GM19193 (cell line): ENCODE data around the gene CTSE.

Experiments used
- POLR2A ChIP-seq: IDR thresholded peaks from 4 replicates; pipeline ENCODE4 v1.6.1; 2011; ENCODE audit not compliant: insufficient read depth, insufficient read length; ENCODE audit errors: extremely low read depth

Gene CTSE

GRCh38 chr1:205983925-205984725 is 39.6 kb downstream of the CTSE start:
- TF ChIP-seq POLR2A = no peak

DNA sequence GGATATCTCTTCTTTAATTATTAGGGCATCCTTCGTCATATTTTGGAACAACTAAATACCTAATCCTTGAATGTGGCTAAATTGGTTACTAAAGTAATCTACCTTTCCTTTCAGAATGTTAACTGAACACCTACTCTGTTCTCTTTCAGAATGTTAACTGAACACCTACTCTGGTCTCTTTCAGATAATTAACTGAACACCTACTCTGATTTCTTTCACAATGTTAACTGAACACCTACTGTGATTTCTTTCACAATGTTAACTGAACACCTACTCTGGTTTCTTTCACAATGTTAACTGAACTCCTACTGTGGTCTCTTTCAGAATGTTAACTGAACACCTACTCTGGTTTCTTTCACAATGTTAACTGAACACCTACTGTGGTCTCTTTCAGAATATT is 42.4 kb downstream of the CTSE start:
- TF ChIP-seq POLR2A = no peak

DNA sequence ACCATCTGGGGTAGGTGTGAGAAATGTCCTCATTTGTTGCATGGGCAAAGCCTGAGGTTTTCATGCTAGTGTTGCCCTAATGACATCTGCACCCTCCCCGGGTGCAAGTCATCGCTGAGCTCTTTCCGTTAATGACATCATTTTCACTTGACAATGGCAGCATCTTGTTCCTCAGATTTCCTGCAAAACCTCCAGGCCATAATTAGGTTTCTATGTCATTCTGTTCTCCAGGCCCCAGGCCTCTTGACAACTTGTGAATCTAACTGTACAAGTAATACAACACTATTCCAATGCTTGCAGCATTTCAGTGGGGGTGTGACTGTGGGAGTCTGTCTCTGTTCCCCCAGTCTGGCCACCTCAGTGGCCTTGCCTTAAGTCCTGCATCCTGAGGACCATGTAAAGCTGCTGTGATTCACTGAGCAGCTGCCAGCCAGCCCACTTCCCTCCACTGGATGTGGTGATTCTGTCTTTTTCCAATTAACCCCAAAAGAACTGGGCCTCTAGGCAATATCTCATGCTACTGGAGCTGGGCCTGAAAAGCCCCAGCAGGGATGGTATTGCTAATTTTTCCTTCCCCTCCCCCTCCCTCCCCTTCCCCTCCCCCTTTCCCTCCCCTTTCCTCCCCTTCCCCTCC is 43.3 kb downstream of the CTSE start:
- no peak for TF ChIP-seq POLR2A

GRCh38 chr1:205979301-205979700 is 44.4 kb downstream of the CTSE start:
- no peak for TF ChIP-seq POLR2A

DNA sequence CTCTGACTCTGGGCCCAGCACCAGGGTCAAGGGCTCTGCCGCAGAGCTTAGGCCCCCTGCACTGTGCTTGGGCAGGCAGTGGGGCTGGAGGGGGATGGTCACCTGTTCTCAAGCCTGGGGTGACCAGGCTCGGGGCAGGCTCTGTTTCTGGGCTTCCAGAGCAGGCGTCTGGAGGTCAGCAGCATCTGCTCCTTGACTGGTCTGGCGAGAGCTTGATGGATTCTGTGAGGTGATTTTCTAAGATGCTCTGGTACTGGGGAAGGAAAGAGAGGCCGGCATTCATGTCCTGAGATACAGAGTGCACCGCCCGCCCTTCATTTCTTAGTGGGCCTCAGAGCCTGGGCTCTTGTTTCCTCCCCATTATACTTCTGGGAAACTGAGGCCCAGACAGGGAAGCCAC is 45.0 kb downstream of the CTSE start:
- TF ChIP-seq POLR2A = no peak

DNA sequence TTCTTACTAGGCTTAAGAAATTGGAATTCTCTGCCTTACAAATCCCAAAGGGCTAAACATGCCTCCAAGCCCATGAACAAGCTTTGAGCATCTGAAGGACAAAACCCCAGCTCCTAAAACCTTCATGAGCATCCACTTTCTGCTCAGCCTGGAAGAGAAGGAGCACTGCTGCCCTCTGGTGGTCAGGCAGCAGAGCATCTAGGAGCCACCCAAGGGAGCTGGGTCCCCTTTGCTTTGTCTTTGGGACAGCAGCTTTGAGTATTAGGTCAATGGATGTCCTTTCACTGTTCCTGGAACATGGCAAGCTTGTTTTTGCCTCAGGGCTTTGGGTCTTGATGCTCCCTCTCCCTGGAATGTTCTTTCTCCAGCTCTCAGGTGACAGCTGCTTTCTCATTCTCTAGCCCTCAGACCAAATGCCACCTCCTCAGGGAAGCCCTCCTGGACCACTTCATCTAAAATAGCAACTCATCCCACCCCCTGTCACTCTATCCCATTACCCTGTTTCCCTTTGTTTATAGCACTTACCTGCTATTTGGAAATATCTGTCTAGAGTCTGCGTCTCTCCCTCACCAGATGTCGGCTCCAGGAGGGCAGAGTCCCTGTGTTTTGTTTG is 46.2 kb downstream of the CTSE start:
- TF ChIP-seq POLR2A = no peak

DNA sequence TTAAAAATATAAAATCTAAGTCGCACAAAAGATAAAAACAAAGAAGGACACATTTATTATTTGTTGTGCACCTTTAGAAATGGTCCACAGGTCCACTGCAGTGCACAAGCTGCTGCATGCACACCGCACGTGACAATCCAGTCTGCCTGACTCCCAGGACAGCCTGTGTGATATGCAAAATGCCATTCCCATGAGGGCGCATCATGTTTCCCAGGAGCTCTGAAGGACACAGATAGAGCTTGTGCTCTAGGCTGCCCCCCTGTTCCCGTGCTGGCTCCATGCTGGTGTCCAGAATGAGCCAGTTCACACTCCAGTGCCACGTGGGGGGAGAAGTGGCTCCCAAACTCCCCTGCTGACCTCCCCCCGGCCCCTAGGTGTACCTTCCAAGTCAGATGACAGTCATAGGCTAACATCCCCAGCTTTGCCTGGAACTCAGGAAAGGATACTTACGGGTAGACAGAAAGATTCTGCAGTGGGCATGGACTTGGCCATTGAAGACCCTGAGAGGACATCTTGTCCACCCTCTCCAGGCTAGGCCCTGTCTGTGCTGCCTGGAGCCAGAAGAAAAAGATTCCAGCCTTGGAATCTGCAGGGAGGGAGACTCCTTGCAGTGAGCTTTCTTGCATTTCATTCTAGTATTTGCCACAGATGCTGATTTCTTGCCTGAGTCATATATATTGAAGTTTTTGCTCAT is 46.8 kb downstream of the CTSE start:
- TF ChIP-seq POLR2A = no peak

- TF ChIP-seq POLR2A = no peak
Measured at GRCh38 chr1:205976036-205976435, 47.7 kb downstream of the CTSE start.

GRCh38 chr1:205975387-205975998 is 48.2 kb downstream of the CTSE start:
- no peak for TF ChIP-seq POLR2A

GRCh38 chr1:205974712-205975111 is 49.0 kb downstream of the CTSE start:
- no peak for TF ChIP-seq POLR2A

GRCh38 chr1:205973377-205974232 is 50.1 kb downstream of the CTSE start:
- TF ChIP-seq POLR2A = no peak

GRCh38 chr1:205972491-205973168 is 51.1 kb downstream of the CTSE start:
- no peak for TF ChIP-seq POLR2A

- no peak for TF ChIP-seq POLR2A
Measured at GRCh38 chr1:205972081-205972480, 51.6 kb downstream of the CTSE start.
